GM12878 (cell line): ENCODE results near the gene SLC38A2. TPM values are rescaled to one million over a fixed set of nuclear protein-coding genes. Genes with fewer than 3 reads are reported as not detected.

Experiments used
- ATAC-seq: fragments of 200-7000 bp; cut with Tn5 transposase; 3 replicates; pipeline ENCODE4 v1.9.1; 2020; ENCODE audit warnings: mild to moderate bottlenecking, moderate library complexity
- BruUV-seq: library from RNA; stranded (reverse); fragments of 400-500 nt; replicated peaks from 2 replicates; lab custom pipeline; 2021; lab: Mats Ljungman, UMichigan
- CTCF ChIA-PET: fragments of 300-600 bp; sonication (Branson Sonifier 250); formaldehyde crosslinking; extraction: SDS; loops from one replicate; lab custom pipeline; 2021; ENCODE audit warnings: inconsistent platforms; lab: Yijun Ruan, JAX
- POLR2A ChIA-PET: fragments of 350-600 bp; formaldehyde crosslinking; extraction: SDS; loops from one replicate; lab custom pipeline; 2021; ENCODE audit warnings: inconsistent platforms; lab: Charles Lee
- RAD21 ChIA-PET: fragments of 300-600 bp; sonication (Branson Sonifier 250); formaldehyde crosslinking; loops from one replicate; lab custom pipeline; 2023; ENCODE audit warnings: antibody characterized with exemption; ENCODE audit not compliant: unreplicated experiment; lab: Charles Lee
- SMC1A ChIA-PET: fragments of 300-600 bp; sonication (Branson Sonifier 250); formaldehyde crosslinking; loops from one replicate; lab custom pipeline; 2023; ENCODE audit not compliant: unreplicated experiment, uncharacterized antibody; lab: Charles Lee
- DNase-seq: peaks from one replicate; pipeline ENCODE4 v3.0.0-alpha.2; 2011; ENCODE audit warnings: low read depth, low spot score
- FAIRE-seq: peaks from 3 replicates; lab custom pipeline; 2011; peaks lifted over from hg19 to GRCh38; lab: Jason Lieb, UNC
- H2AFZ ChIP-seq: 2 replicates; pipeline ENCODE4 v1.6.0; 2011; ENCODE audit warnings: low read depth, low read length, control low read depth; ENCODE audit not compliant: control insufficient read depth
- H3K27ac ChIP-seq: 2 replicates; pipeline ENCODE4 v1.5.1; 2011; ENCODE audit warnings: control low read depth; ENCODE audit not compliant: control insufficient read depth, insufficient read depth
- H3K27me3 ChIP-seq, 2 experiments: replicated peaks in 1 of 2; 2 replicates each; pipeline versions ENCODE4 v1.6.0 to v1.6.1; 2011; ENCODE audit warnings: low read length in 1 of 2; ENCODE audit not compliant: control insufficient read depth in 2 of 2, insufficient read depth in 2 of 2
- H3K36me3 ChIP-seq, 2 experiments: 2 replicates each; pipeline ENCODE4 v1.5.1; 2011; ENCODE audit warnings: low read length in 1 of 2; ENCODE audit not compliant: control insufficient read depth in 2 of 2, insufficient read depth in 2 of 2
- H3K4me1 ChIP-seq: 2 replicates; pipeline ENCODE4 v1.6.1; 2011; ENCODE audit warnings: mild to moderate bottlenecking, low read length, moderate library complexity, mixed read lengths; ENCODE audit not compliant: control insufficient read depth, insufficient read depth
- H3K4me2 ChIP-seq: 2 replicates; pipeline ENCODE4 v1.6.0; 2011; ENCODE audit warnings: control low read depth; ENCODE audit not compliant: control insufficient read depth, insufficient read depth
- H3K4me3 ChIP-seq: fragments of 200-600 bp; sonication (generic); 2 replicates; pipeline ENCODE4 v1.5.1; 2016
- H3K79me2 ChIP-seq: 2 replicates; pipeline ENCODE4 v1.6.0; 2011; ENCODE audit warnings: low read length; ENCODE audit not compliant: control insufficient read depth, insufficient read depth
- H3K9ac ChIP-seq: 2 replicates; pipeline ENCODE4 v1.8.0; 2011; ENCODE audit warnings: low read length, control low read depth, mixed read lengths; ENCODE audit not compliant: control insufficient read depth, insufficient read depth
- H3K9me3 ChIP-seq: replicated peaks from 3 replicates; pipeline ENCODE4 v1.5.1; 2011; ENCODE audit warnings: mild to moderate bottlenecking, low read length; ENCODE audit not compliant: control insufficient read depth, insufficient read depth
- H4K20me1 ChIP-seq: 2 replicates; pipeline ENCODE4 v1.6.0; 2011; ENCODE audit not compliant: control insufficient read depth, insufficient read depth
- BHLHE40 ChIP-seq, 2 experiments: fragments of 450-650 bp in 1 of 2; IDR thresholded peaks; 2 replicates each; pipeline ENCODE4 v1.6.1; 2011 to 2017; ENCODE audit warnings: low read depth in 2 of 2, borderline replicate concordance in 1 of 2, improper control_type of control experiment in 1 of 2, low read length in 1 of 2, mild to moderate bottlenecking in 1 of 2
- CHD1 ChIP-seq: IDR thresholded peaks from 2 replicates; pipeline ENCODE4 v1.6.1; 2012; ENCODE audit warnings: low read depth, low read length, improper control_type of control experiment
- HDAC6 ChIP-seq: fragments of 200-600 bp; sonication (generic); IDR thresholded peaks from one replicate; pipeline ENCODE4 v1.8.0; 2017; ENCODE audit warnings: antibody characterized with exemption; ENCODE audit not compliant: unreplicated experiment
- NFXL1 ChIP-seq: fragments of 450-650 bp; IDR thresholded peaks from 2 replicates; pipeline ENCODE4 v1.6.1; 2017; ENCODE audit warnings: antibody characterized with exemption, mild to moderate bottlenecking, borderline replicate concordance
- PML ChIP-seq: IDR thresholded peaks from 2 replicates; pipeline ENCODE4 v1.6.1; 2012; ENCODE audit warnings: low read length, inconsistent platforms
- RBBP5 ChIP-seq: fragments of 200-600 bp; sonication (generic); conservative IDR thresholded peaks from 2 replicates; pipeline ENCODE4 v1.6.1; 2016
- WGBS: methylation state at CpG from one replicate; pipeline ENCODE4 v1.1.6; 2016; ENCODE audit warnings: low lambda C conversion rate; ENCODE audit not compliant: insufficient replicate concordance, insufficient coverage; ENCODE audit errors: missing lambda C conversion rate; 5-methylcytosine and 5-hydroxymethylcytosine counted together
- in situ Hi-C: fragments of 300-500 bp; cut with MboI; formaldehyde crosslinking; loops from 9 replicates; pipeline ENCODE4 v1.14.3; 2018; ENCODE audit warnings: mixed read lengths
- intact Hi-C: fragments of 100-400 bp; cut with micrococcal nuclease; formaldehyde crosslinking; loops from one replicate; pipeline ENCODE4 v1.14.2; 2022; ENCODE audit not compliant: unreplicated experiment
- polyA plus RNA-seq, 11 experiments: library from polyadenylated mRNA; depleted of rRNA in 4 of 11; unstranded in 6 of 11; stranded (reverse) in 5 of 11; fragments of >200 nt; fragmentation: Nextera tagmentation in 4 of 11; fragmentation: Illumina TruSeq in 1 of 11; extraction: Ambion mirVana in 4 of 11; extraction: Trizol in 1 of 11; gene quantifications; 1 replicate in 1 of 11; 2 replicates in 10 of 11; pipeline versions ENCODE4 v1.2.1 to v1.2.3, GENCODE V29; 2011 to 2016; ENCODE audit warnings: inconsistent platforms in 2 of 11, missing spikeins in 2 of 11, low read depth in 1 of 11
- total RNA-seq, 4 experiments: library from RNA; depleted of rRNA in 3 of 4; stranded (reverse); fragments of >200 nt in 3 of 4; fragmentation: Illumina TruSeq in 1 of 4; extraction: Trizol in 1 of 4; gene quantifications; 2 replicates each; pipeline versions ENCODE4 v1.2.1 to v1.2.3, GENCODE V29; 2013 to 2021
- TF ChIP-seq, protein P1 (sequence below): fragments of 450-650 bp; IDR thresholded peaks from 2 replicates; pipeline ENCODE4 v1.6.1; 2018; ENCODE audit warnings: mild to moderate bottlenecking, low read depth, moderate library complexity; ENCODE audit not compliant: partially characterized antibody

Gene SLC38A2
- total and polyA plus RNA-seq, 10 of the 15 experiments (the other 5 are each of a cell fraction or from before 2014, with no cell fraction given), result 36.2 to 118 (median 79.8) TPM

DNA sequence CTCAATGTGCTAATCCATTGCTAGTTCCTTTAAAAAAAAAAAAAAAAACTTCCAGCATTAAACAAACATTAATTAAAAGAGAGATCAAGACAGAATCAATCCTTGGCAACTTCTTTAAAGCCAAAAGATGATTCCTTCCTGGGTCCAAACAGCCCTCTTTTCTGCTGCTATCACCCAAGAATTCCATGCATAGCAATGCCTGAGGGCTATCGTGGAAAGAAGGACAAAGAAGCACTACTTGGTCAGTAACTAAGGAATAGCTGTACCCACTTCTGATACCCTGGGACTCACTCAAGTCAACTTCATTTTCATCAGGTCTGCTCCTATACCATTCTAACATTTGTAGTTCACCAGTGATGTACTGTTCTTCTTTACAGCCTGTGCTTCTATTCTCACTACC lies 51.8 kb downstream of the SLC38A2 start:
- Histone ChIP-seq H3K4me1 (no peaks in the 10 kb centered on the region), H3K4me3 (no peak overlapping the region), H3K9me3 (peaks cover 1% of the 10 kb centered on the region; the same call in 1 of the 3 replicates), H3K79me2 (no peaks in the 10 kb centered on the region), H3K36me3 (no peaks in the 10 kb centered on the region), H3K27ac (no peak overlapping the region), H3K27me3 (no peaks in the 10 kb centered on the region), H3K4me2 (no peak overlapping the region), H3K9ac (no peak overlapping the region), H4K20me1 (no peaks in the 10 kb centered on the region), H2AFZ (no peak overlapping the region)
- POLR2A ChIA-PET, result interaction anchor here (0.7 kb wide), 1 partner anchor 100 kb away, joined by 3 read pairs; no protein-coding TSS in a partner anchor
- FAIRE-seq (no peak), ATAC-seq (no peak), DNase-seq (no peak)
- TF ChIP-seq, protein P1, sequence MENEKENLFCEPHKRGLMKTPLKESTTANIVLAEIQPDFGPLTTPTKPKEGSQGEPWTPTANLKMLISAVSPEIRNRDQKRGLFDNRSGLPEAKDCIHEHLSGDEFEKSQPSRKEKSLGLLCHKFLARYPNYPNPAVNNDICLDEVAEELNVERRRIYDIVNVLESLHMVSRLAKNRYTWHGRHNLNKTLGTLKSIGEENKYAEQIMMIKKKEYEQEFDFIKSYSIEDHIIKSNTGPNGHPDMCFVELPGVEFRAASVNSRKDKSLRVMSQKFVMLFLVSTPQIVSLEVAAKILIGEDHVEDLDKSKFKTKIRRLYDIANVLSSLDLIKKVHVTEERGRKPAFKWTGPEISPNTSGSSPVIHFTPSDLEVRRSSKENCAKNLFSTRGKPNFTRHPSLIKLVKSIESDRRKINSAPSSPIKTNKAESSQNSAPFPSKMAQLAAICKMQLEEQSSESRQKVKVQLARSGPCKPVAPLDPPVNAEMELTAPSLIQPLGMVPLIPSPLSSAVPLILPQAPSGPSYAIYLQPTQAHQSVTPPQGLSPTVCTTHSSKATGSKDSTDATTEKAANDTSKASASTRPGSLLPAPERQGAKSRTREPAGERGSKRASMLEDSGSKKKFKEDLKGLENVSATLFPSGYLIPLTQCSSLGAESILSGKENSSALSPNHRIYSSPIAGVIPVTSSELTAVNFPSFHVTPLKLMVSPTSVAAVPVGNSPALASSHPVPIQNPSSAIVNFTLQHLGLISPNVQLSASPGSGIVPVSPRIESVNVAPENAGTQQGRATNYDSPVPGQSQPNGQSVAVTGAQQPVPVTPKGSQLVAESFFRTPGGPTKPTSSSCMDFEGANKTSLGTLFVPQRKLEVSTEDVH, result no peak
- TF ChIP-seq PML, result no peak
- SMC1A ChIA-PET, result no interaction called here
- WGBS, result 89% methylated on average over 1 of the region's 1 CpG
- no TSS peak for BruUV-seq
- RAD21 ChIA-PET, result no interaction called here
- CTCF ChIA-PET, result interaction anchor here (0.6 to 1.0 kb wide), 2 partner anchors 12 to 665 kb away, joined by 3 to 4 read pairs; no protein-coding TSS in a partner anchor
- intact Hi-C loops (no loop called here), in situ Hi-C loops (no loop called here)

DNA sequence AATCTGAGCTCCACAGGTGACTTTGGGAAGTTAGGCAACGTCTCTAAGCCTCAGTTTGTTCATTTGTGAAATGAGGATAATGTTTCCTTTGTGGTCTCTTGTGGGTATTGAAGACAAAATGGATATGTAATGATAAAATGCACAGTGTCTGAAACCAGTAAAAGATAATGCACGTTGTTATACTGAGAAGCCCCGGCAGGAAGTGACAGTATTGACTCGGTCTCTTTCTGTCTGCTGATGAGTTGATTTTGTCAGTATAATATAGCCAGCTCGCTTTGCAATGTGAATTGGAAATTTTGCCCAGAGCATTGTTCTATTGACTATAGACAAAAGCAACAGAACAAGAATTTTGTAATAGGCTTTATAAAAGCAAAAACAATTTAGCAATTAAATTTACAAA lies 54.5 kb downstream of the SLC38A2 start:
- TF ChIP-seq RBBP5, result no peak
- no peak for TF ChIP-seq CHD1
- TF ChIP-seq BHLHE40 (IDR thresholded peaks at IDR 0.05; ENCODE audit: borderline replicate concordance in 1 of 2, low read depth in 2 of 2, low read length in 1 of 2), result no peak
- TF ChIP-seq HDAC6, result no peak
- TF ChIP-seq NFXL1, result no peak
- ATAC-seq, result no peak
- in situ Hi-C loops (no loop called here), intact Hi-C loops (no loop called here)
- Histone ChIP-seq H3K4me1 (no peaks in the 10 kb centered on the region), H3K79me2 (no peaks in the 10 kb centered on the region), H3K27ac (no peak overlapping the region), H3K9me3 (no peaks in the 10 kb centered on the region; the same call in 2 of the 3 replicates), H3K9ac (no peak overlapping the region), H3K36me3 (no peaks in the 10 kb centered on the region), H3K27me3 (no peaks in the 10 kb centered on the region), H3K4me3 (no peak overlapping the region), H4K20me1 (no peaks in the 10 kb centered on the region), H3K4me2 (no peak overlapping the region), H2AFZ (no peak overlapping the region)
- no peak for DNase-seq
- ChIA-PET POLR2A (no interaction called here), CTCF (interaction anchor here (0.6 kb wide), 1 partner anchor 587 kb away, joined by 3 read pairs; no protein-coding TSS in a partner anchor), RAD21 (no interaction called here), SMC1A (no interaction called here)
- no peak for FAIRE-seq
- WGBS, result 37% methylated on average over 5 of the region's 5 CpGs
- no TSS peak for BruUV-seq
